ENCODE data around the gene EWSR1. TPM values are rescaled to one million over a fixed set of nuclear protein-coding genes. Genes with fewer than 3 reads are reported as not detected.

The EWSR1 gene
- polyA plus RNA-seq, 3 donors: 340 to 350 (median 343) TPM

DNA sequence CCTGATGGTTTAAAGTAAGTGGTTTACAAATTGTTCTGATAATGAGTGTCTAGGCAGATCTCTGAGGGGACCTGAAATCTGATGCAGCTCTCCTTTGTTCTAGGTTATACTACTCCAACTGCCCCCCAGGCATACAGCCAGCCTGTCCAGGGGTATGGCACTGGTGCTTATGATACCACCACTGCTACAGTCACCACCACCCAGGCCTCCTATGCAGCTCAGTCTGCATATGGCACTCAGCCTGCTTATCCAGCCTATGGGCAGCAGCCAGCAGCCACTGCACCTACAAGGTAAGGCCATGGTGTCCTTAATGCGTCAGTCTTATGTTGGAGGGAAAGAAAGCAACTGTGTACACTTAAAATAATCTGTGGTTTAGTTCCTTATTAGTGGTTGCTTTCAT is 9.9 kb downstream of the EWSR1 start:
- no peak for DNase-seq (ENCODE audit: extremely low read depth in 1 of 11, low read depth in 9 of 11, low spot score in 4 of 11)

DNA sequence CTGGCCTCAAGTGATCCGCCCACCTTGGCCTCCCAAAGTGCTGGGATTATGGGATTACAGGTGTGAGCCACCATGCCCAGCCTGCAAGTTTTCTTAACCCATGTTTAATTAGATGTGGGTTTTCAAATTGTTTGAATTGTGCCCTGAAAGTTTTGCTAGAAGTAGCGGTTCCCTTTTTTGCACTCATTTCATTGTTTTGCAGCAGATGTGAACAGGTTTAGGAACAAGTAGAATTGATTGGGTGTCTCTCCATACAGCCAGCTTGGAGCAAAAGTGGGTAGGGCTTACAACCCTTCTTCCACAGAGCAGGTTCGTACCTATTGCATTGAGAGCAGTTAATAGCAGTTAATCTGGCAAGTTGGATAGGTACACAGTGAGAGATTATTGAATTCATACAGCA is 16.1 kb downstream of the EWSR1 start:
- DNase-seq (ENCODE audit: extremely low read depth in 1 of 11, low read depth in 9 of 11, low spot score in 4 of 11): no peak

DNA sequence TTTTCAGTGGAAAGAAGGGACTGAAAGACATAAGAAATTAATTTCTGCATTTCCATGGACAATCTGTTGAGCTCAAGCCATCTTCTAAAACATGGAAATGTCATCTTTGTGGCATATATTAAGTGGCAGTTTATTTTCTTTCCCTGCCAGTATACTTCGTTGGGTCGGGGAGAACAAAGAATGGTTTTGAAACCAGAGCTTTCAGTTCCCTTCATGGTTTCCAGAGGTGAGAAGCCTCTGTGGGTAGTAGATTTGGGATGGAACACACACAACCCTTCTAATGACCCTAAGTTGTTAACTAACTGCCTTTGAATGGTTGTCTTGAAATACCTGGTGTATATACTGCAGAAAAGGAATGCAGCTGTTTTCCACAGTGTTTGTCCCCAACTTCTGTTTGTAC is 20.8 kb downstream of the EWSR1 start:
- no peak for DNase-seq (ENCODE audit: extremely low read depth in 1 of 11, low read depth in 9 of 11, low spot score in 4 of 11)

DNA sequence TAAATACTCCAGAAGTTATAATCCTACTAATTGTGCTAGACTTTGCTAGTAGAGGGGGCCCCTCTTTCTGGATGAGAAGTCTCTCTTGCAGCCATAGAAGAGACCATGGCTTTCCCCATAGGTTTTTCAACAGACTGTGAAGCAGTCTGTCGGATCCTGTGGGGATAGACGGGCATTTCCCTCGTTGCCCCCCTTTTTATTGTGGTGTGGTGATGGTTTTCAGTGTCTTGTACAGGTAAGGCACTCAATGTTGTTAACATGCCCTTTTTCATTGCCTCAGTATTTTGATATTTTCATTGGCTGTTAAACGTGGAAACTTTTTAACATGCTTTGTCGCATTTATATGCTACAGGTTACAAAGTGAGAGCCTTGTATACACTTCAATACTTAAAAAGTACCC is 22.0 kb downstream of the EWSR1 start:
- no peak for DNase-seq (ENCODE audit: extremely low read depth in 1 of 11, low read depth in 9 of 11, low spot score in 4 of 11)

DNA sequence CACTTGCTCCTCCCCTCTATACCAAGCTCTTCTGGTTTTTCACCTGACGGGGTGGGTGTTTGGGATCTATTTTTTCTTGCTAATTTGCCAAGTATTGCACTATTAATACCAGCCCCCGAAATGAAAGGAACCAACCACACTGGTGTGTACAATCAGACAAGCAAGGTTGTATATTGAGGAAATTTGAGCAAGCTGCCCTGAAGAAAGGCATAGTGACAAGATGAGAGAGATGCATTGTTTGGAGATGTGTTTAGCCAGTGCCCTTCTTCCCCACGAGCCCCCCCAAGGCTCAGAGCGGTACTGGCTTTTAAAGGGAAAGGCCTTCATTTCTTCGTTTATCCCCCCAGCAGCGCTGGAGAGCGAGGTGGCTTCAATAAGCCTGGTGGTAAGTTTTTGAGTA is 23.1 kb downstream of the EWSR1 start:
- DNase-seq (ENCODE audit: extremely low read depth in 1 of 11, low read depth in 9 of 11, low spot score in 4 of 11): no peak

DNA sequence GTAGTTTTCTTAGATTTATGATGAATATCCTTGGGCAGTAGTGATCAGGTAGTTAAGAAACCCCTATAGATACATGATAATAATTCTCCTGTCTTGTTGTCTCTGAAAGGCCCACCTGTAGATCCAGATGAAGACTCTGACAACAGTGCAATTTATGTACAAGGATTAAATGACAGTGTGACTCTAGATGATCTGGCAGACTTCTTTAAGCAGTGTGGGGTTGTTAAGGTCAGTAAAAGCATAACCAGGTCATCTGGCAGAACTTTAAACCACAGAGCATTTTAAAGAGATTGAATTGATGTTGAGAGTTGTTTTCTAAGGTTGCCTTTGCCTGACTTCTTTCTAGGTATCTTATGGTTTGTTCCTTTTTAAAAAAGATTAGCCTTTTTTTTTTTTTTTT is 24.3 kb downstream of the EWSR1 start:
- DNase-seq (ENCODE audit: extremely low read depth in 1 of 11, low read depth in 9 of 11, low spot score in 4 of 11): no peak

DNA sequence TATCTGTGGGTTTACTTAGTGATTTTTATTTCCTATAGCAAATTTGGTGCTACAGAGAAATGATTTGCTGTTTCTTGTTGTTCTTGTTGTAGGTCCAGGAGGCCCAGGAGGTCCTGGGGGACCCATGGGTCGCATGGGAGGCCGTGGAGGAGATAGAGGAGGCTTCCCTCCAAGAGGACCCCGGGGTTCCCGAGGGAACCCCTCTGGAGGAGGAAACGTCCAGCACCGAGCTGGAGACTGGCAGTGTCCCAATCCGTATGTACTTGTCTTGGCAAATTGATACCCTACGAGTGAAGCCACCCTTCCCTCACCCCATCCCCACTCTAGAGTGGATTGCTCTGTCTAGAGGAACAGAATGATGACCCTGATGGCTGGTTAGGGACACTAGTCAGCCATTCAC is 30.6 kb downstream of the EWSR1 start:
- DNase-seq (ENCODE audit: extremely low read depth in 1 of 11, low read depth in 9 of 11, low spot score in 4 of 11): no peak

DNA sequence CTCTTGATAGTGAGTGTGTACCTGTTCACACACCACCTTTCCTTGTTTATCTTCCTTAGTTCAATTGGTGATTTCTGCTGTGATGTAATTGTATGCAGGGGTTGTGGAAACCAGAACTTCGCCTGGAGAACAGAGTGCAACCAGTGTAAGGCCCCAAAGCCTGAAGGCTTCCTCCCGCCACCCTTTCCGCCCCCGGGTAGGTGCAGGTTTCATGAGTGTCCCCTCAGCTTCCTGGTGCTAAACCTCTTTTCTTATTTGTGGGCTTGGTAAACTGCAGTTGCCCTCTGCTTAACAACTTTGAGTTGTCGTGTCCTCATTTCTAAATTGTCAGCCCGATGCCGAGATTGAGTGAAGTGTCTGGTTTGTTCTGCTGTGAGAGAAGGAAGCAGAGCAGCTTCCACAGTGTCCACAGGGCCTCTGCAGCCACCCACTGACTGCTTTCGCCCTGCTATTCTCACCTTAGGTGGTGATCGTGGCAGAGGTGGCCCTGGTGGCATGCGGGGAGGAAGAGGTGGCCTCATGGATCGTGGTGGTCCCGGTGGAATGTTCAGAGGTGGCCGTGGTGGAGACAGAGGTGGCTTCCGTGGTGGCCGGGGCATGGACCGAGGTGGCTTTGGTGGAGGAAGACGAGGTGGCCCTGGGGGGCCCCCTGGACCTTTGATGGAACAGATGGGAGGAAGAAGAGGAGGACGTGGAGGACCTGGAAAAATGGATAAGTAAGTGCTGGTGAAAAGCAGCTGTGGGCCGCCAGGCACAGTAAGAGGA is 31.2 kb downstream of the EWSR1 start:
- DNase-seq (ENCODE audit: extremely low read depth in 1 of 11, low read depth in 9 of 11, low spot score in 4 of 11): no peak

DNA sequence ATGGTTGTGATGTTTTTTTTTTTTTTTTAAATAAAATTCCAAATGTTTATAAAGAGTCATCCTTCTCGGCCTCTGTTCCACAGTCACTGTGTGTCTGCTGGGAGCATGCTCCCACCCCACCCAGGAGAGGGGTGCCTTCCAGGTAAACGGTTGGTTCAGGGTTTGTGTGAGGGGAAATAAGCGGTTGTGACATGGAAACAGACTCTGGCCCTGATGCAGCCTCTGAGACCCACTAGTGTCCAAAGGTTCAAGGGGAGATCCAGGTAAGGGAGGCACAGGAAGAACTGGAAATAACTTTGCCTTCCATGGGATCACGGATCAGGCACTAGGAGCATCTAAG is 32.4 kb downstream of the EWSR1 start:
- no peak for DNase-seq (ENCODE audit: extremely low read depth in 1 of 11, low read depth in 9 of 11, low spot score in 4 of 11)

DNA sequence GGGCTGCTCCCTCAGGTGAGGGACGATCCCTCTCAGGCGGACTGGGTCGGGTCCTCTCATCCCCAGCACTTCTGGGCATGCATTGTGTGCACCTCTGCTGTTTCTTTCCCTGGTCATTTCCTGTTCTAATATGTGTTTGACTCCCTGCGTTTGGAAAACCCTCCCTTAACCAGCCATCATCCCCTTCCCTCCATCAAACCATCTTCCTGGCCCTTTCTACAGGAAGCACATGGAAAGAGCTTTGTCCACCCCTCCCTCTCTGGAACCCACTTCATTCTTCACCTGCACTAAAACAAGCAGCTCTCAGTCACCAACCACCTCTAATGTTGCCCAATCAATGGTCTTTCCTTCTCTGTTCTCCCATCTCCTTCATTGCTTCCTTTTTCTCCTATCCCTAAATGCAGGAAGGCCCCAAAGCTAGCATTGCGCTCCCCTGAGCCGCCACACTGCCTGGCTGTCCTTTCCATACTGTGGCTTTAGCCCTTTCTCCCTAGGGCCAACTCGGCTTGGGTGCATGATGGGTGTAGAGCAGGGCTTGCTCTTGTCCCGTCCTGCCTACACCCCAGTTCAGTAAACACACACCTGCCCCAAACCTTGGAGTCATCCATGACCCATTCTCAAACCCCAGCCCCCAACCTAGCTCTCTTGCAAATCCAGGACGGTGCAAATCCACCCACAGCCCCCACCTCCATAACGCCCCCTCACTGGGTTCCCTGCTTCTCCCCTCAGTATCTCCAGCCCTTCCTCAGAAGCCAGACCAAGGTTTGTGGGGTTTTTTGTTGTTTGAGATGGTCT is 32.9 kb downstream of the EWSR1 start:
- DNase-seq (ENCODE audit: extremely low read depth in 1 of 11, low read depth in 9 of 11, low spot score in 4 of 11): no peak

DNA sequence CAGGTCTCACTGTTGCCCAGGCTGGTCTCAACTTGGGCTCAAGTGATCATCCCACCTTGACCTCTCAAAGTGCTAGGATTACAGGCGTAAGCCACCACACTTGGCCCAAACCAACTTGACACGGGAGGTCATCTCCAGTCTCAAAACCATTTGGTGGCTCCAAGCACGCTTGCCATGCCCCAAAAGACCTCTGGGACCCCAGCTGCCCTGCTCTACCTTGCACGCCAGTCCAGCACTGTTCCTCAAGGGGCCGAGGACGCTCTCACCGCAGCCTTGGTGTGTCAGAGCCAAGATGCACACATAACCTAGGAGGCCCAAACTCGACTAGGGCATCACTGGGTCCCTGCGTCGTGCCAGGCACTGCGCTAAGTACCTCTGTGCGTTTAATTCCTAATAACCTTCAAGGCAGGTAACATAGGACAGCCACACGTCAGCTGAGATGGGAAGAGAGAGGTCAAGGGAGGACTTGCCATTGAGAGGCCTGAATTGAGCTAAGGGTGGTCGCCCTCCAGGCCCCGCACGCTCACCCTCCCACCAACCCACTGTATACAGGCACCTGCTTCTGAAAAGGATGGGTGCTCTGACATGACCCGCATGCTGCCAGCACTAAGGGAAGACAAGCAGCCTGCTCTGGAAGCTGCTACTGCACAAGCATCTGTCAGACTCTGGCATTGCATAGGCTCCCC is 33.8 kb downstream of the EWSR1 start:
- no peak for DNase-seq (ENCODE audit: extremely low read depth in 1 of 11, low read depth in 9 of 11, low spot score in 4 of 11)

DNA sequence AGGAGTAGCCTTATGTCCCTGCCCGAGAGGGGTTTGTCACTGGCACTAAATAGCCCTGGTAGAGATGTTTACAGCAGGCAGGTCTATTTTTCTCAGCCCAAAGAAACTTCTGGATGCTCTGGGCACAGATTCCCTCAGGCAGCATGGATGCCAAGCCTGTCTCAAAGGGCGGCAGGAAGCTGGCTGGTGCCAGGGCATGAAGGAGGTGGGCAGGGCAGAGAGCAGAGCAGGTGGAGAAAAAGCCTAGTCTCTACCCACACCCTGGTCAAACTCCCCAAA is 34.3 kb downstream of the EWSR1 start:
- no peak for DNase-seq (ENCODE audit: extremely low read depth in 1 of 11, low read depth in 9 of 11, low spot score in 4 of 11)

DNA sequence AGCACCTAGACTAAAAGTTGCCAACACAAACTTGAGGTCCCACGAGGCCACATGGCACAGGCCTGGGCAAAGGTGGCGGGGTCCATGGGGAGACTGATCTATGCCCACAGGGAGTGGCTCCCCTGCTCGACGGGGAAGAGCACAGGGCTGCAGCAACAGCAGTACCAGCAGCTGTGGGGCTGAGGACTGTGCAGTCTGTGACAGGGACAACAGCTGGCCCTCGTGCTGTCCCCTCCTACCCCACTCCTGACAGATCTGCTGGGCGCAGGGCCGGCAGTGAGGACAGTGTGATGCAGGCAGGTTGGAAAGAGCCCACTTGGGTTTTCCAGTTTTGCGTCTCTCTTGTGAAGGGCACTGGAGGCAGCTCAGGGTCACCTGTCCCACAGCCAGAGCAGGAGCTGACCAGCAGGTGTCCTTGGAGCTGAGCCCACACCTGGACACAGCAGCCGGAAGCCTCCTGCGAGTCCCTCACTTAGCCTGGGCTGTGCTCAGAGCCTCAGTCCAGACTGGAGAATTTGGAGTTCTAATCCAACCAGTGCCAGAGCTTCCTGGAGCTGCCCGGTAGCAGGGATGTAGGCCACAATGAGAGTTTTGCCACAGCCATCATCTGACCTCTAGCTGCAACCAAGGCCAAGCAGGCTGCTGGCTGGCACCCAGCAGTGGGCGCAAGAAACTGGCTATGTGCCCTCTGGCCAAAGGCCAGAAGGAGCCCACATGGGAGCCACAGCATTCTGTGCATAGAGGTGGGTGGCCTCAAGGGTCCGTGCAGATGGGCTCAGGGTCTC is 34.8 kb downstream of the EWSR1 start:
- no peak for DNase-seq (ENCODE audit: extremely low read depth in 1 of 11, low read depth in 9 of 11, low spot score in 4 of 11)

DNA sequence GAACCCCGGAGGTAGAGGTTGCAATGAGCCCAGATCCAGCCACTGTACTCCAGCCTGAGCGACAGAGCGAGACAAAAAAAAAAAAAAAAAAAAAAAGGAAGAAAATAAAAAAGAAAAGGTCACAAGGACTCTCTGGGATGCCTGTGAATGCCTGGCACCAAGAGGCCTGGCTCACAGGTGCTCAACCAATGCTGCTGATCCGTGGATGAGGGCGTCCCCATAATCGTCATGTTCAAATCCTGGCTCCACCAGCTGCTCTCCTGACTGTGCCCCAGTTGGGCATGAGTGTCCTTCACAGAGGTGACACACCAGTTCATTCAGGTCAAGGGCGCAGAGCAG is 37.7 kb downstream of the EWSR1 start:
- no peak for DNase-seq (ENCODE audit: extremely low read depth in 1 of 11, low read depth in 9 of 11, low spot score in 4 of 11)

DNA sequence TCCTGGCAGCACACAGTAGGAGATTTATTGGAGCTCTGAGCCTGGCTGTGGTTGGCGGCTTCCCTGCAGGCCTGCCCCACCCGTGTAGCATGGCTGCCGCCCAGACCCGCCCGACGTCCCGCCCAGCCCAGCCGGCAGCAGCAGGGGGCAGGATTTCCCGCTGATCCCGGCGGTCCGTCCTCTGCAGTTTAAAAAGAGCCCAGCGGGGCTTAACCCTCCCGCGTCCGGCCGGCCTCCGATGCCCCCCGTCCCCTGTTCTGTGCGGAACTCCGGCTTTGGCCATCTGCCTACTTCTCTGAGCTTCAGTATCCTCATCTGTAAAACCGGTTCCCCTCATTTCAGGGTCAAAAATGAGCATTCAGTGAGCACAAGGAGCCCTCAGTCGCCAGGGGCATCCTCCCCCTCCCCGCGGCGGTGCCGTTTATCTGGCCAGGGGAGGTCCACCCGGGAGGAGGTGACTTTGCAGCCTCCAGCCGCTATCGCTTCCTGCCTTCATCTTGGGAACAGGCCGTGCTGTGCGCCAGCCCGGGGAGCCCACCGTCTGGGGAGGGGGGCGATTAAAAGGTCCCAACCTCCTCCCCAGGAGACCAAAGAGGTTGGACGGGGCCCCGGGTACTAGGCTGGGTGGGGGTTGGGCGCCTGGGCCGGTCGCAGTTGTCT is 38.2 kb downstream of the EWSR1 start, which contains the start of gene GAS2L1:
Gene GAS2L1 (plus strand): TSS at position 476 of the 660 bp plus-strand sequence. CDS start 1,456 bp downstream, outside the sequence.
- peak in 7 of 11 donors; percentile 55 to 78 (median 76) for DNase-seq (ENCODE audit: extremely low read depth in 1 of 11, low read depth in 9 of 11, low spot score in 4 of 11)

DNA sequence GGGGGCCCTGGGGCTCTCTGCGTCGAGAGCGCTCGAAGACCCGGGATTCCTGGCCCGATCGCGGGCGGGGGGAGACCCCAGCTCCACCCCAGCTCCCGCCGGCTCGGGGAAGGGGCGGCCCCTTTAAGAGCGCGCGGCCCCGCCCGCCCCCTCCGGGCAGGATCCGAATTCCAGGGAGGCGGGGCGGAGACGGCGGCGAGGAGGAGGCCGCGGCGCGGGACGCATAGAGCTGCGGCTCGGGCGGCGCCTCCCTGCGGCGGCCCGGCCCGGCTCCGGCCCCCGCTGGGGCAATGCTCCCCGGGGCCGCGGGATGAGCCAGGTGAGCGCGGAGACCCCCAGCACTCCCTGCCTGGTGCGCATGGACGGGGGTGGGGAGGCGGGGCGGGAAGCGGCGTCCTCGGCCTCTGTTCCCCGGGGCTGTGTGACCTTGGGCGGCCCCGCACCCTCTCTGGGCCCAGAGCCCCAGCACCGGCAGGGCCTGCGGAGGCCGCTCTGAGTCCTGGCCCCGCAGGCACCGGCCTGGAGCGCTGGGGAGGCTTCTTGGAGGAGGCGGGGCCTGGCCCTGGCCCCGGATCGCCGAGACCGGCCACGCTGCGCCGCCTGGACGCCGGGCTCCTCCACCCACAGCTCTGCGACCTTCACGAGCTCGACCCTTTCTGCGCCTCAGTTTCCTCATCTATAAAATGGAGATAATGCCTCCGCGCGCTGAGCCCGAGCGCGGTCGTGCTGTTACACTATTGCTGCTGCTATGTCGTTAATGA is 38.9 kb downstream of the EWSR1 start:
- peak in 8 of 11 donors; percentile 57 to 80 (median 74) for DNase-seq (ENCODE audit: extremely low read depth in 1 of 11, low read depth in 9 of 11, low spot score in 4 of 11)

DNA sequence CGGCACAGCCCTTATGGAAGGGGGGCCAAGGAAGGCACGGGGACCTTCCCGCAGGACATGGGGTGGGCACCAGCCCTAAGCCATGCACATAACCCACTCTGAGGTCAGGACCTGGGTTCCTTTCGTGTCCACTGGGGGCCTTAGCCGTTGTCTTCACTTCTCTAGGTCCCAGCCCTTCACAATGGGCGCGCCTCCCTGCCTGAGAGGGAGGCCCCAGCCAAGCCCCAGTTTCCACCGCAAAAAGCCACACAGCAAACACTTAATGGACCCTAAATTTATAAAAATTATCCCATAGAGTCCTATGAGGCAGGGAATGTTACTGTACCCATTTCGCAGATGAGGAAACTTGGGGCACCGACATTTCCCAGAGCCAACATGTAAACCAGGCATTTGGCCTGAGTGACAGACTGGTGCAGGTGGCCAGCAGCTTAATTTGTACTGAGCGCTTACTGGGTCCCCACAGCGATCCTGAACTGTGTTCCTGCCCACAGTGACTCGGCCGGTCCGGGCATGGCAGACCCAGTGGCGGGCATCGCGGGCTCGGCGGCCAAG is 39.6 kb downstream of the EWSR1 start:
- no peak for DNase-seq (ENCODE audit: extremely low read depth in 1 of 11, low read depth in 9 of 11, low spot score in 4 of 11)

DNA sequence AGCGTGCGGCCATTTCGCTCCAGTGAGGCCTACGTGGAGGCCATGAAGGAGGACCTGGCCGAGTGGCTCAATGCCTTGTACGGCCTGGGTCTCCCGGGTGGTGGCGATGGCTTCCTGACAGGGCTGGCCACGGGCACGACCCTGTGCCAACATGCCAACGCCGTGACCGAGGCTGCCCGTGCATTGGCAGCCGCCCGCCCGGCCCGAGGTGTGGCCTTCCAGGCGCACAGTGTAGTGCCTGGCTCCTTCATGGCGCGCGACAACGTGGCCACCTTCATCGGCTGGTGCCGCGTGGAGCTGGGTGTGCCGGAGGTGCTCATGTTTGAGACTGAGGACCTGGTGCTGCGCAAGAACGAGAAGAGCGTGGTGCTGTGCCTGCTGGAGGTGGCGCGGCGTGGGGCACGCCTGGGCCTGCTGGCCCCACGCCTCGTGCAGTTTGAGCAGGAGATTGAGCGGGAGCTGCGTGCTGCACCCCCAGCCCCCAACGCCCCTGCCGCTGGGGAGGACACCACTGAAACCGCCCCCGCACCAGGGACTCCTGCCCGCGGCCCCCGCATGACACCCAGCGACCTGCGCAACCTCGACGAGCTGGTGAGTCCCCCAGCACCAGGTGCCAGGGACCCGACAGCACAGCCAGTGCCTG is 40.2 kb downstream of the EWSR1 start:
- no peak for DNase-seq (ENCODE audit: extremely low read depth in 1 of 11, low read depth in 9 of 11, low spot score in 4 of 11)

All from renal cortex interstitium (tissue), 11 donors.